HEK293 (cell line): ENCODE measurements around the gene EPHB1.

ENCODE experiments used
- ZFP3 ChIP-seq: fragments of 450-650 bp; formaldehyde crosslinking; IDR thresholded peaks from 2 replicates; pipeline ENCODE4 v1.5.1; 2016; ENCODE audit warnings: low read depth, missing biosample characterization, missing genetic modification characterization
- ZNF16 ChIP-seq: fragments of 450-650 bp; formaldehyde crosslinking; IDR thresholded peaks from 2 replicates; pipeline ENCODE4 v1.5.1; 2016; ENCODE audit warnings: low read depth, missing biosample characterization, missing genetic modification characterization
- ZNF221 ChIP-seq: fragments of 450-650 bp; formaldehyde crosslinking; IDR thresholded peaks from 2 replicates; pipeline ENCODE4 v1.5.1; 2017; ENCODE audit warnings: missing biosample characterization, missing genetic modification characterization, borderline replicate concordance
- ZNF292 ChIP-seq: fragments of 450-650 bp; formaldehyde crosslinking; IDR thresholded peaks from 2 replicates; pipeline ENCODE4 v1.5.1; 2016; ENCODE audit warnings: low read depth, missing biosample characterization, missing genetic modification characterization, borderline replicate concordance
- ZNF341 ChIP-seq: fragments of 450-650 bp; formaldehyde crosslinking; IDR thresholded peaks from 2 replicates; pipeline ENCODE4; 2016; ENCODE audit warnings: low read depth, missing biosample characterization, missing genetic modification characterization
- ZNF366 ChIP-seq: fragments of 450-650 bp; formaldehyde crosslinking; conservative IDR thresholded peaks from 2 replicates; pipeline ENCODE4 v1.5.1; 2016; ENCODE audit warnings: missing biosample characterization, missing genetic modification characterization
- ZNF571 ChIP-seq: fragments of 450-650 bp; formaldehyde crosslinking; IDR thresholded peaks from 2 replicates; pipeline ENCODE4 v1.5.0; 2017; ENCODE audit warnings: missing biosample characterization, missing genetic modification characterization
- ZNF639 ChIP-seq: fragments of 450-650 bp; formaldehyde crosslinking; IDR thresholded peaks from 2 replicates; pipeline ENCODE4 v1.5.1; 2016; ENCODE audit warnings: missing biosample characterization, missing genetic modification characterization
- ZNF785 ChIP-seq: fragments of 450-650 bp; formaldehyde crosslinking; IDR thresholded peaks from 2 replicates; pipeline ENCODE4 v1.5.1; 2016; ENCODE audit warnings: missing biosample characterization, missing genetic modification characterization
- TF ChIP-seq, protein P1 (sequence below): fragments of 450-650 bp; formaldehyde crosslinking; IDR thresholded peaks from 2 replicates; pipeline ENCODE4 v1.5.1; 2016; ENCODE audit warnings: missing biosample characterization, missing genetic modification characterization
- TF ChIP-seq, protein P2 (sequence below): fragments of 450-650 bp; formaldehyde crosslinking; IDR thresholded peaks from 2 replicates; pipeline ENCODE4 v1.5.1; 2016; ENCODE audit warnings: missing biosample characterization, missing genetic modification characterization

DNA sequence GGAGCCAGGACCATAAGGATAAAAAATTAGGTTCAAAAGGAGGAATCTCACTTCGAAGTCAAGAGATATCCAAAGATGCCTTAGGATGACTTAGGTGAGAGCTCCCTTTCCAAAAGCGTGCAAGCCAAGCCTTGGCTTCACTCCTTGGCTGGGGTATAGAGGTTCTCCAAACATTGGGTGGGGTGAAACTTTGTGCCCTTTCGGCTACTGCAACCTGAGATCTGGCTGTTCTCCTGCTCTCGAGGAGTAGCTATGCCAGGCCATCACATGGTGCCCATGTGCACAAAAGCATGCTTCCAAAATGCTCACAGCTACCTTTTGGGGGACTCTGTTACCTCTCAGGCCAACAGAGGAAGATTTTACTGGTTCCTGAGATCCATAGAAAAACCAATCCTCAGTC is 373.8 kb downstream of the EPHB1 start:
- TF ChIP-seq ZNF292 (tag by site-specific recombination), result no peak
- no peak for TF ChIP-seq ZNF366 (tag by site-specific recombination)
- TF ChIP-seq, protein P1, sequence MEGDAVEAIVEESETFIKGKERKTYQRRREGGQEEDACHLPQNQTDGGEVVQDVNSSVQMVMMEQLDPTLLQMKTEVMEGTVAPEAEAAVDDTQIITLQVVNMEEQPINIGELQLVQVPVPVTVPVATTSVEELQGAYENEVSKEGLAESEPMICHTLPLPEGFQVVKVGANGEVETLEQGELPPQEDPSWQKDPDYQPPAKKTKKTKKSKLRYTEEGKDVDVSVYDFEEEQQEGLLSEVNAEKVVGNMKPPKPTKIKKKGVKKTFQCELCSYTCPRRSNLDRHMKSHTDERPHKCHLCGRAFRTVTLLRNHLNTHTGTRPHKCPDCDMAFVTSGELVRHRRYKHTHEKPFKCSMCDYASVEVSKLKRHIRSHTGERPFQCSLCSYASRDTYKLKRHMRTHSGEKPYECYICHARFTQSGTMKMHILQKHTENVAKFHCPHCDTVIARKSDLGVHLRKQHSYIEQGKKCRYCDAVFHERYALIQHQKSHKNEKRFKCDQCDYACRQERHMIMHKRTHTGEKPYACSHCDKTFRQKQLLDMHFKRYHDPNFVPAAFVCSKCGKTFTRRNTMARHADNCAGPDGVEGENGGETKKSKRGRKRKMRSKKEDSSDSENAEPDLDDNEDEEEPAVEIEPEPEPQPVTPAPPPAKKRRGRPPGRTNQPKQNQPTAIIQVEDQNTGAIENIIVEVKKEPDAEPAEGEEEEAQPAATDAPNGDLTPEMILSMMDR (tag by site-specific recombination), result no peak
- TF ChIP-seq ZNF221, result no peak
- TF ChIP-seq ZNF639 (tag by site-specific recombination), result no peak
- TF ChIP-seq, protein P2, sequence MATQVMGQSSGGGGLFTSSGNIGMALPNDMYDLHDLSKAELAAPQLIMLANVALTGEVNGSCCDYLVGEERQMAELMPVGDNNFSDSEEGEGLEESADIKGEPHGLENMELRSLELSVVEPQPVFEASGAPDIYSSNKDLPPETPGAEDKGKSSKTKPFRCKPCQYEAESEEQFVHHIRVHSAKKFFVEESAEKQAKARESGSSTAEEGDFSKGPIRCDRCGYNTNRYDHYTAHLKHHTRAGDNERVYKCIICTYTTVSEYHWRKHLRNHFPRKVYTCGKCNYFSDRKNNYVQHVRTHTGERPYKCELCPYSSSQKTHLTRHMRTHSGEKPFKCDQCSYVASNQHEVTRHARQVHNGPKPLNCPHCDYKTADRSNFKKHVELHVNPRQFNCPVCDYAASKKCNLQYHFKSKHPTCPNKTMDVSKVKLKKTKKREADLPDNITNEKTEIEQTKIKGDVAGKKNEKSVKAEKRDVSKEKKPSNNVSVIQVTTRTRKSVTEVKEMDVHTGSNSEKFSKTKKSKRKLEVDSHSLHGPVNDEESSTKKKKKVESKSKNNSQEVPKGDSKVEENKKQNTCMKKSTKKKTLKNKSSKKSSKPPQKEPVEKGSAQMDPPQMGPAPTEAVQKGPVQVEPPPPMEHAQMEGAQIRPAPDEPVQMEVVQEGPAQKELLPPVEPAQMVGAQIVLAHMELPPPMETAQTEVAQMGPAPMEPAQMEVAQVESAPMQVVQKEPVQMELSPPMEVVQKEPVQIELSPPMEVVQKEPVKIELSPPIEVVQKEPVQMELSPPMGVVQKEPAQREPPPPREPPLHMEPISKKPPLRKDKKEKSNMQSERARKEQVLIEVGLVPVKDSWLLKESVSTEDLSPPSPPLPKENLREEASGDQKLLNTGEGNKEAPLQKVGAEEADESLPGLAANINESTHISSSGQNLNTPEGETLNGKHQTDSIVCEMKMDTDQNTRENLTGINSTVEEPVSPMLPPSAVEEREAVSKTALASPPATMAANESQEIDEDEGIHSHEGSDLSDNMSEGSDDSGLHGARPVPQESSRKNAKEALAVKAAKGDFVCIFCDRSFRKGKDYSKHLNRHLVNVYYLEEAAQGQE (tag by site-specific recombination), result no peak
- no peak for TF ChIP-seq ZFP3 (tag by site-specific recombination)
- no peak for TF ChIP-seq ZNF571 (tag by site-specific recombination)
- TF ChIP-seq ZNF341 (tag by site-specific recombination), result no peak
- no peak for TF ChIP-seq ZNF785 (tag by site-specific recombination)
- TF ChIP-seq ZNF16 (tag by site-specific recombination), result no peak
